Activated CD8-positive, alpha-beta memory T cell treated with anti-CD3 and anti-CD28 coated beads, Interleukin-2, amount 10 ng/mL, durations not matched to agents 7 days and 5 days (primary cell): ENCODE measurements around the gene DMRT3. TPM values are rescaled to one million over a fixed set of nuclear protein-coding genes. Genes with fewer than 3 reads are reported as not detected.
"Not testable (repeated sequence)": the region's sequence is repeated elsewhere in the genome, so short reads cannot be mapped to it uniquely, and the experiment has no call there.

Experiments
- ATAC-seq: fragments of 150-1000 bp; cut with Tn5 transposase; one replicate; pipeline ENCODE4 v1.10.0; 2021; ENCODE audit warnings: moderate library complexity
- CTCF ChIA-PET: fragments of 350-600 bp; sonication (Branson Sonifier 250); formaldehyde crosslinking; loops from one replicate; lab custom pipeline; 2021; ENCODE audit warnings: antibody characterized with exemption; lab: Charles Lee
- DNase-seq: peaks from one replicate; pipeline ENCODE4 v3.0.0-alpha.2; 2020
- H3K27ac Mint-ChIP-seq: one replicate; pipeline ENCODE4 v1.8.0; 2021; ENCODE audit warnings: mild to moderate bottlenecking, mixed read lengths
- H3K27me3 Mint-ChIP-seq: one replicate; pipeline ENCODE4 v1.8.0; 2021; ENCODE audit warnings: mixed read lengths
- H3K36me3 Mint-ChIP-seq: one replicate; pipeline ENCODE4 v1.8.0; 2021; ENCODE audit warnings: mild to moderate bottlenecking, mixed read lengths
- H3K4me1 Mint-ChIP-seq: one replicate; pipeline ENCODE4 v1.8.0; 2021; ENCODE audit warnings: mixed read lengths
- H3K4me3 Mint-ChIP-seq: one replicate; pipeline ENCODE4 v1.8.0; 2021; ENCODE audit warnings: mild to moderate bottlenecking, moderate library complexity, mixed read lengths
- H3K9me3 Mint-ChIP-seq: one replicate; pipeline ENCODE4 v1.8.0; 2022; ENCODE audit warnings: low read depth, mixed read lengths
- total RNA-seq, 2 experiments: library from RNA; stranded (reverse); gene quantifications; one replicate each; pipeline ENCODE4 v1.2.3, GENCODE V29; 2021

The DMRT3 gene
- total RNA-seq, 2 experiments from 2014 or later, result not detected

- no peak for DNase-seq
- ATAC-seq, result no peak
- no peak overlapping the region for H3K4me3 Mint-ChIP-seq
- no peak overlapping the region for H3K27ac Mint-ChIP-seq
- peaks cover 8% of the 10 kb centered on the region for H3K4me1 Mint-ChIP-seq
- no peaks in the 10 kb centered on the region for H3K36me3 Mint-ChIP-seq
- CTCF ChIA-PET, result interaction anchor here (0.8 to 1.3 kb wide), 3 partner anchors 10 to 101 kb away, joined by 3 to 4 read pairs (median 4); no protein-coding TSS in a partner anchor
- H3K27me3 Mint-ChIP-seq, result peaks cover 26% of the 10 kb centered on the region
- no peaks in the 10 kb centered on the region for H3K9me3 Mint-ChIP-seq
These were observed 18.7 kb downstream of the DMRT3 start for GRCh38 chr9:995192-995591.

GRCh38 chr9:995781-996180, 19.3 kb downstream of the DMRT3 start:
- H3K27ac Mint-ChIP-seq, result no peak overlapping the region
- no peak overlapping the region for H3K4me3 Mint-ChIP-seq
- CTCF ChIA-PET, result interaction anchor here (1.3 to 2.4 kb wide), 2 partner anchors 14 to 21 kb away, joined by 3 to 12 read pairs; no protein-coding TSS in a partner anchor
- DNase-seq, result no peak
- H3K27me3 Mint-ChIP-seq, result peaks cover 21% of the 10 kb centered on the region
- no peaks in the 10 kb centered on the region for H3K9me3 Mint-ChIP-seq
- peaks cover 8% of the 10 kb centered on the region for H3K4me1 Mint-ChIP-seq
- ATAC-seq, result no peak
- no peaks in the 10 kb centered on the region for H3K36me3 Mint-ChIP-seq

- H3K4me3 Mint-ChIP-seq, H3K27me3 Mint-ChIP-seq, H3K9me3 Mint-ChIP-seq, H3K27ac Mint-ChIP-seq, ATAC-seq, H3K36me3 Mint-ChIP-seq, DNase-seq, H3K4me1 Mint-ChIP-seq: not testable (repeated sequence)
- CTCF ChIA-PET, result interaction anchor here (1.1 to 2.4 kb wide), 6 partner anchors 10 to 109 kb away, joined by 3 to 12 read pairs (median 6); no protein-coding TSS in a partner anchor
These were observed 22.1 kb downstream of the DMRT3 start for GRCh38 chr9:998299-999110.

- CTCF ChIA-PET, result interaction anchor here (2.2 to 4.3 kb wide), 2 partner anchors 74 to 108 kb away, joined by 6 to 44 read pairs; no protein-coding TSS in a partner anchor
- H3K4me3 Mint-ChIP-seq, result no peak overlapping the region
These were observed 25.4 kb downstream of the DMRT3 start for GRCh38 chr9:1001838-1002237.

DNA sequence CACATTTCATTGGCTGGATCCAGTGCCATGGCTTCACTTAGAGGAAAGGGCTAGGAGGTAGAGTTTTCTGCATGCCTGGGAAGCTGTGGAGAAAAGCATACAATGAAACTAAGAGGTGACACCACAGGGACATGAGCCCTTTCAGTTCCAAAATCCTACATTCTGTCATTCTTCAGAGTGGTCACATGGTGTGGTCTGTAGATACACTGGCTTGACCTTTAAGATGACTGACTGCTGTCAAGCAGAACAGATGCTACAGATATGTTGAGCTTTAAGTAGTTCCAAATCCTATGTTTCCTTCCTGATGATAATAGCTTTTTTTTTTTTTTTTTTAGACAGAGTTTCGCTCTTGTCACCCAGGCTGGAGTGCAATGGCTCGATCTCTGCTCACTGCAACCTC, 26.2 kb downstream of the DMRT3 start:
- DNase-seq (no peak), ATAC-seq (no peak)
- CTCF ChIA-PET, result interaction anchor here (4.3 kb wide), 1 partner anchor 109 kb away, joined by 44 read pairs; no protein-coding TSS in a partner anchor
- Mint-ChIP-seq H3K9me3 (no peaks in the 10 kb centered on the region), H3K4me1 (peaks cover 11% of the 10 kb centered on the region), H3K27ac (no peak overlapping the region), H3K4me3 (no peak overlapping the region), H3K27me3 (peaks cover 5% of the 10 kb centered on the region), H3K36me3 (no peaks in the 10 kb centered on the region)

More at GRCh38 chr9:1001838-1002237, 25.4 kb downstream of the DMRT3 start:
- Mint-ChIP-seq H3K27me3 (peaks cover 5% of the 10 kb centered on the region), H3K4me1 (peaks cover 11% of the 10 kb centered on the region), H3K36me3 (no peaks in the 10 kb centered on the region), H3K27ac (no peak overlapping the region), H3K9me3 (no peaks in the 10 kb centered on the region)
- DNase-seq, result no peak
- no peak for ATAC-seq

- Mint-ChIP-seq H3K27me3 (peaks cover 20% of the 10 kb centered on the region), H3K27ac (no peak overlapping the region), H3K4me1 (peaks cover 15% of the 10 kb centered on the region), H3K9me3 (no peaks in the 10 kb centered on the region), H3K4me3 (no peak overlapping the region), H3K36me3 (no peaks in the 10 kb centered on the region)
- CTCF ChIA-PET, result interaction anchor here (0.6 to 4.3 kb wide), 14 partner anchors 10 to 390 kb away, joined by 3 to 44 read pairs (median 3); no protein-coding TSS in a partner anchor
- DNase-seq (peak; percentile 64), ATAC-seq (peak; percentile 71)
These were observed 28.7 kb downstream of the DMRT3 start for GRCh38 chr9:1005043-1005667.

DNA sequence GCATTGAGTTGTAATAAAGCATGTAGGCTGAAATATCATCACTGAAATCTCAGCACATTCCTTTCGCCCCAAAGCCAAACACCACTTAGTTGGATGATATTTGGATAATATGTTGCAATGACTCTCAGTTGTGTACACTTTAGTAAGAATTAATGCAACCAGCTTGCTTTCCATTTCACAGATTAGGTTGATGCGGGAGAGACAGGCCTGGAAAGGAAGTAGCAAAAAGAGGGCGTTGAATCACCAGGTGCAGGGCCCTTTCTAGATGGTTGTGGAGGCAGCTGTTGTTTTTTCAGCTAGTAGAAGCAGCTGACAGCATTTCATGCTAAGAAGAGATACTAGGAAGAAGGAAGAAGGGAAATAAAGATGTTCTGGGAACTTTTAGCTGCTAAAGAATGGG, 30.9 kb downstream of the DMRT3 start:
- Mint-ChIP-seq H3K4me3 (no peak overlapping the region), H3K9me3 (no peaks in the 10 kb centered on the region), H3K4me1 (peaks cover 16% of the 10 kb centered on the region), H3K27me3 (peaks cover 24% of the 10 kb centered on the region), H3K36me3 (no peaks in the 10 kb centered on the region), H3K27ac (no peak overlapping the region)
- DNase-seq (no peak), ATAC-seq (no peak)
- CTCF ChIA-PET, result interaction anchor here (1.5 kb wide), 1 partner anchor 113 kb away, joined by 6 read pairs; no protein-coding TSS in a partner anchor

DNA sequence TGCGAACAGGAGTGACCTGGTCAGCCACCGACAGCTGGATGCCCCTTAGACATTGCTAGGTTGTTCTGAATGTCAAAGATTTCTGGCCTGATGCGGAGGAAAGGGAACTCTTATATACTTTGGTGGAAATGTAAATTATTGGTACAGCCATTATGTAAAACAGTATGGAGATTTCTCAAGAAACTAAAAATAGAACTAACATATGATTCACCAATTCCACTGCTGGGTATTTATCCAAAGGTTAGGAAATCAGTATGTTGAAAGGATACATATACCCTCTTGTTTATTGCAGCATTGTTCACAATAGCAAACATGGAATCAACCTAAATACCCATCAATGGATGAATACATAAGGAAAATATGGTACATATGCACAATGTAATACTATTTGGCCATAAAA, 31.8 kb downstream of the DMRT3 start:
- peaks cover 16% of the 10 kb centered on the region for H3K4me1 Mint-ChIP-seq
- CTCF ChIA-PET, result interaction anchor here (1.6 to 4.5 kb wide), 2 partner anchors 114 to 122 kb away, joined by 5 to 46 read pairs; no protein-coding TSS in a partner anchor
- ATAC-seq, result no peak
- no peaks in the 10 kb centered on the region for H3K36me3 Mint-ChIP-seq
- no peak for DNase-seq
- no peaks in the 10 kb centered on the region for H3K9me3 Mint-ChIP-seq
- H3K27me3 Mint-ChIP-seq, result peaks cover 27% of the 10 kb centered on the region
- H3K4me3 Mint-ChIP-seq, result no peak overlapping the region
- H3K27ac Mint-ChIP-seq, result no peak overlapping the region

GRCh38 chr9:1009101-1009707, 32.7 kb downstream of the DMRT3 start:
- H3K27ac Mint-ChIP-seq, result no peak overlapping the region
- ATAC-seq (peak; percentile 91), DNase-seq (peak; percentile 82)
- H3K9me3 Mint-ChIP-seq, result no peaks in the 10 kb centered on the region
- peaks cover 29% of the 10 kb centered on the region for H3K27me3 Mint-ChIP-seq
- H3K36me3 Mint-ChIP-seq, result no peaks in the 10 kb centered on the region
- CTCF ChIA-PET, result interaction anchor here (0.6 to 4.5 kb wide), 19 partner anchors 8 to 1083 kb away, joined by 3 to 46 read pairs (median 3); no protein-coding TSS in a partner anchor
- no peak overlapping the region for H3K4me3 Mint-ChIP-seq
- peaks cover 16% of the 10 kb centered on the region for H3K4me1 Mint-ChIP-seq

- Mint-ChIP-seq H3K27me3 (peaks cover 47% of the 10 kb centered on the region), H3K4me1 (peaks cover 9% of the 10 kb centered on the region), H3K9me3 (no peaks in the 10 kb centered on the region), H3K4me3 (no peak overlapping the region), H3K36me3 (no peaks in the 10 kb centered on the region), H3K27ac (no peak overlapping the region)
- CTCF ChIA-PET, result no interaction called here
- no peak for DNase-seq
- no peak for ATAC-seq
These were observed 36.6 kb downstream of the DMRT3 start for GRCh38 chr9:1013021-1013420.

DNA sequence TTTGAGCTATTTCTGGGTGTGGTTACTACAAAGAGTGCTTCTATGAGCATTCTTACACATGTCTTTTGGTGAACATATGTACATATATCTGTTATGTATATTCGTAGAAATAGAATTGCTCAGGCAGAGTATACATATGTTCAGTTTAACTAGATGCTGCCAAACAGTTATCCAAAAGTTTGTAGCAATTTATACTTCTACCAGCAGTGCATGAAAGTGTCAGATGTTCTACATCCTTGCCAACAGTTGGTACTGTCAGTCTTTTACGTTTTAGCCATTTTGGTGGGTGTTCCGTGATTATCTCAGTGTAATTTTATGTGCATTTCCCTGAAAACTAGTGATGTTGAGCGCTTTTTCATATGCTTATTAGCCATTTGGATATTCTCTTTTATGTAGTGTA, 37.8 kb downstream of the DMRT3 start:
- DNase-seq (no peak), ATAC-seq (no peak)
- CTCF ChIA-PET, result no interaction called here
- H3K27ac Mint-ChIP-seq, result no peak overlapping the region
- H3K9me3 Mint-ChIP-seq, result no peaks in the 10 kb centered on the region
- H3K27me3 Mint-ChIP-seq, result peaks cover 46% of the 10 kb centered on the region
- no peaks in the 10 kb centered on the region for H3K36me3 Mint-ChIP-seq
- no peak overlapping the region for H3K4me3 Mint-ChIP-seq
- H3K4me1 Mint-ChIP-seq, result peaks cover 5% of the 10 kb centered on the region

GRCh38 chr9:1014640-1015039, 38.2 kb downstream of the DMRT3 start:
- no peaks in the 10 kb centered on the region for H3K9me3 Mint-ChIP-seq
- CTCF ChIA-PET, result no interaction called here
- DNase-seq (no peak), ATAC-seq (no peak)
- H3K4me1 Mint-ChIP-seq, result peaks cover 3% of the 10 kb centered on the region
- H3K27me3 Mint-ChIP-seq, result peaks cover 42% of the 10 kb centered on the region
- H3K4me3 Mint-ChIP-seq, result no peak overlapping the region
- H3K36me3 Mint-ChIP-seq, result no peaks in the 10 kb centered on the region
- no peak overlapping the region for H3K27ac Mint-ChIP-seq

- Mint-ChIP-seq H3K4me3 (no peak overlapping the region), H3K9me3 (peaks cover 2% of the 10 kb centered on the region), H3K27me3 (peaks cover 42% of the 10 kb centered on the region), H3K36me3 (no peaks in the 10 kb centered on the region), H3K4me1 (no peaks in the 10 kb centered on the region), H3K27ac (no peak overlapping the region)
- ATAC-seq (no peak), DNase-seq (no peak)
- CTCF ChIA-PET, result no interaction called here
These were observed 41.7 kb downstream of the DMRT3 start for GRCh38 chr9:1018121-1018520.
